ENCODE results near the gene RPL38. TPM values are rescaled to one million over a fixed set of nuclear protein-coding genes. Genes with fewer than 3 reads are reported as not detected.

RPL38 gene
- total and polyA plus RNA-seq, 5 donors from 2014 or later, result 1,316 to 2,253 (median 2,032) TPM

DNA sequence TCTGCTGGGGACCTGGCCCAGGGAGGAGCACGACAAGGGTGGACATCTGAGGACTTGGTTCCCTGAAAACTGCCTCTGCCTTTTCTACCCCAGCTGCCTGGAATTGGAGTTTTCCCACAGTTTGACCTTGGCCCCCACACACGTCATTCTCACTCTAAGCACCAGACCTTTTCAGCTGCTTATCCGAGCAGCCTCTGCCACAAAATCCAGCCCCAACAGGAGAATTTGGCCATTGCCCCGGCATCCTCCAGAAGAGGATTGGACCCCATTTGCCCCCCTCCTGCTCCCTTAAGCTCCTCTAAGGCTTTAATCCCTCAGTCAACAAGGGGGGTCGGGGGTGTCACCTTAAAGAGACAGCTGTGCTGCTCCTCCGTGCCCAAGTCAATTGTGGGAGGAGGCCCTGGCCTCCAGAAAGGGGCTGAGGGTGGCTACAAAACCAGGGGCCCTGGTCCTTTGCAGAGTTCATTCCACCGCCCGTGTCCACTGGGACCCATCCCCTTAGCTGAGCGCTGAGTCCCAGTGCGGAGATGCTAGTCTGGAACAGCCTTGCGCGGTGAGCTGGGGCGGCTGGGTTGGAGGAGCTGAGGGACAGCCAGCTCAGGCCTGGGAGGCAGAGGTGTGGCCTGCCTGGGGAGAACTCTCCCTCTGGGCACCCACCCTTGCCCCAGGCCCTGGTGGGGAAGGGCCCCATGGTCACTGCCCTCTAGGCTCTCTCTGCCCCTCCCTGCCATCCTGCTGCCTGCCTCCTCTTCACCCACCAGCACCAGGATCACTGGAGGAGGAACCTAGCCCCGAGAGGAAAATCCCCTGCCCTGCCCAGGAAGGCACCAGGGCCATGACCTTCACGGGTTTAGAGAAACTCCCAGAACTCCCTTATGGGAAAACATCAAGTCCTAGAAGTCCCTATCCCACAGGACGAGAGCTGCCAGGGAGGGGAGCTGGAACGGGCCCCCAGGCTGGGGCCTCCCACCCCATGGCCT lies 28.7 kb downstream of the RPL38 start:
- no peak overlapping the region for H3K4me3 ChIP-seq (ENCODE audit: low read depth, low read length)
- Mint-ChIP-seq H3K4me1 (peaks cover 0 to 12% (median 3%) of the 10 kb centered on the region in 4 donors), H3K36me3 (peaks cover 40% of the 10 kb centered on the region), H3K27me3 (no peaks in the 10 kb centered on the region), H3K4me3 (no peak overlapping the region), H3K27ac (no peak overlapping the region), H3K9me3 (peaks cover 0 to 1% (median 0%) of the 10 kb centered on the region in 7 donors)
- no peaks in the 10 kb centered on the region for H3K4me1 ChIP-seq (ENCODE audit: control insufficient read depth, insufficient read depth, low read length, poor library complexity, severe bottlenecking)
- no peaks in the 10 kb centered on the region for H3K27me3 ChIP-seq (ENCODE audit: control insufficient read depth, insufficient read depth, low read length)
- DNase-seq (no peak), ATAC-seq (ENCODE audit: low read depth in 2 of 2) (no peak)
- no peaks in the 10 kb centered on the region for H3K9me3 ChIP-seq (ENCODE audit: control insufficient read depth in 2 of 2, low read length in 2 of 2)
- H3K36me3 ChIP-seq (ENCODE audit: control insufficient read depth, insufficient read depth, low read length), result peaks cover 31% of the 10 kb centered on the region
- no peak overlapping the region for H3K27ac ChIP-seq (ENCODE audit: insufficient read depth, low read length, poor library complexity, severe bottlenecking)

DNA sequence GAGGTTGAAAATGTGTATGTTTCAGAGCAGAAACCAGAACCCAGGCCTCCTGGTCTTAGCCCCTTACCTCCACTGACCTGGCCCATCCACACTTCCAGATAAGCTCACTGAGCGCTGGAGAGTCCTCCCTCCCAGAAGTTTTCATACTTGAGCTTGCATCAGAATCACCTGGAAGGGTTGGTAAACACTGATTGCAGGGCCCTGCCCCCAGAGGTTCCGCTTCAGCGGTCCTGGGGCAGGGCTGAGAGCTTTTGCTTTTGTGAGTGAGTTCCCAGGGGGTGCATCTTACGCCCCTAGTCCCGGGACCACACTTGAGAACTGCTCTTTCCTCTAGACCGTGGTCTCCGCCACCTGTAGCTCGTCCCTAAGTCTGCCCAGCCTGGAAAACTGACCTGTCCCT lies 30.5 kb downstream of the RPL38 start:
- H3K9me3 ChIP-seq (ENCODE audit: control insufficient read depth in 2 of 2, low read length in 2 of 2), result no peaks in the 10 kb centered on the region
- no peaks in the 10 kb centered on the region for H3K27me3 Mint-ChIP-seq
- H3K36me3 ChIP-seq (ENCODE audit: control insufficient read depth, insufficient read depth, low read length), result peaks cover 34% of the 10 kb centered on the region
- H3K4me1 Mint-ChIP-seq, result peaks cover 0 to 8% (median 2%) of the 10 kb centered on the region in 4 donors
- H3K27ac Mint-ChIP-seq, result peak overlapping the region in 1 of 3 donors; percentile 76
- ATAC-seq (ENCODE audit: low read depth in 2 of 2) (no peak), DNase-seq (no peak)
- H3K9me3 Mint-ChIP-seq, result no peaks in the 10 kb centered on the region
- H3K4me3 Mint-ChIP-seq, result no peak overlapping the region
- no peak overlapping the region for H3K27ac ChIP-seq (ENCODE audit: insufficient read depth, low read length, poor library complexity, severe bottlenecking)
- H3K4me3 ChIP-seq (ENCODE audit: low read depth, low read length), result no peak overlapping the region
- H3K4me1 ChIP-seq (ENCODE audit: control insufficient read depth, insufficient read depth, low read length, poor library complexity, severe bottlenecking), result no peaks in the 10 kb centered on the region
- H3K36me3 Mint-ChIP-seq, result peaks cover 27% of the 10 kb centered on the region
- no peaks in the 10 kb centered on the region for H3K27me3 ChIP-seq (ENCODE audit: control insufficient read depth, insufficient read depth, low read length)

- no peak for ATAC-seq (ENCODE audit: low read depth in 2 of 2)
- Histone ChIP-seq H3K27ac (ENCODE audit: insufficient read depth, low read length, poor library complexity, severe bottlenecking) (no peak overlapping the region), H3K4me3 (ENCODE audit: low read depth, low read length) (no peak overlapping the region), H3K27me3 (ENCODE audit: control insufficient read depth, insufficient read depth, low read length) (no peaks in the 10 kb centered on the region), H3K36me3 (ENCODE audit: control insufficient read depth, insufficient read depth, low read length) (peaks cover 36% of the 10 kb centered on the region), H3K9me3 (ENCODE audit: control insufficient read depth in 2 of 2, low read length in 2 of 2) (no peaks in the 10 kb centered on the region), H3K4me1 (ENCODE audit: control insufficient read depth, insufficient read depth, low read length, poor library complexity, severe bottlenecking) (no peaks in the 10 kb centered on the region)
- no peaks in the 10 kb centered on the region for H3K9me3 Mint-ChIP-seq
- no peak for DNase-seq
- H3K4me3 Mint-ChIP-seq, result no peak overlapping the region
- H3K27ac Mint-ChIP-seq, result peak overlapping the region; percentile 20 to 76 (median 44)
- H3K36me3 Mint-ChIP-seq, result peaks cover 26% of the 10 kb centered on the region
- H3K4me1 Mint-ChIP-seq, result peaks cover 0 to 8% (median 2%) of the 10 kb centered on the region in 4 donors
- no peaks in the 10 kb centered on the region for H3K27me3 Mint-ChIP-seq
Observed at GRCh38 chr17:74234486-74234885, 31.0 kb downstream of the RPL38 start.

GRCh38 chr17:74235040-74235581 lies 31.6 kb downstream of the RPL38 start:
- Histone ChIP-seq H3K27me3 (ENCODE audit: control insufficient read depth, insufficient read depth, low read length) (no peaks in the 10 kb centered on the region), H3K4me3 (ENCODE audit: low read depth, low read length) (no peak overlapping the region), H3K27ac (ENCODE audit: insufficient read depth, low read length, poor library complexity, severe bottlenecking) (no peak overlapping the region), H3K4me1 (ENCODE audit: control insufficient read depth, insufficient read depth, low read length, poor library complexity, severe bottlenecking) (no peaks in the 10 kb centered on the region), H3K36me3 (ENCODE audit: control insufficient read depth, insufficient read depth, low read length) (peaks cover 37% of the 10 kb centered on the region), H3K9me3 (ENCODE audit: control insufficient read depth in 2 of 2, low read length in 2 of 2) (no peaks in the 10 kb centered on the region)
- Mint-ChIP-seq H3K9me3 (no peaks in the 10 kb centered on the region), H3K4me1 (peaks cover 0 to 8% (median 2%) of the 10 kb centered on the region in 4 donors), H3K27me3 (no peaks in the 10 kb centered on the region), H3K27ac (peak overlapping the region in 2 of 3 donors; percentile 20 to 44), H3K4me3 (no peak overlapping the region), H3K36me3 (peaks cover 30% of the 10 kb centered on the region)
- ATAC-seq (ENCODE audit: low read depth in 2 of 2) (peak in 1 of 2 donors; percentile 29), DNase-seq (no peak)

DNA sequence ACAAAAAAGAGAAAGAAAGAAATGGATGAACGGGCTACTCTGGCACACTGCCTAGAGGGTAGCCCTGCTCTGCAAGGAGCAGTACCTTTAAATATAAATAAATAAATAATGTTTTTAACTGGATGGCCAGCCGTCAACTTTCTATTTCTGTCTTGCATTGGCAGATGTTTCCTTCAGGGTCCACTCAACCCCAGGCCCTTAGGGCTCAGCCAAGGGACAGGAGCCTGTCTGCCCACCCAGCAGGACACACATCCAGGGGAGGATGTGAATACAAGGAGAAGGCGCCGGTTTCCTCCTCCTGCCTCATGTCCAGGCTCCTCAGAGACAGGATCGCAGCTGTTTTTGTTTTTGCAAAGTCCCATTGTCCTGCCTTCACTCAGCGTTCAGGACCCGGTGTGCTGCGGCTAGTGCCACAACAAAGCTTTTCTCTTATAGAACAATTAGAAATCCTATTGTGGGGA lies 32.5 kb downstream of the RPL38 start:
- Mint-ChIP-seq H3K4me1 (peaks cover 0 to 8% (median 2%) of the 10 kb centered on the region in 4 donors), H3K27me3 (no peaks in the 10 kb centered on the region), H3K4me3 (no peak overlapping the region), H3K9me3 (no peaks in the 10 kb centered on the region), H3K36me3 (peaks cover 27% of the 10 kb centered on the region), H3K27ac (no peak overlapping the region)
- peaks cover 29% of the 10 kb centered on the region for H3K36me3 ChIP-seq (ENCODE audit: control insufficient read depth, insufficient read depth, low read length)
- no peaks in the 10 kb centered on the region for H3K27me3 ChIP-seq (ENCODE audit: control insufficient read depth, insufficient read depth, low read length)
- H3K9me3 ChIP-seq (ENCODE audit: control insufficient read depth in 2 of 2, low read length in 2 of 2), result no peaks in the 10 kb centered on the region
- H3K27ac ChIP-seq (ENCODE audit: insufficient read depth, low read length, poor library complexity, severe bottlenecking), result no peak overlapping the region
- H3K4me1 ChIP-seq (ENCODE audit: control insufficient read depth, insufficient read depth, low read length, poor library complexity, severe bottlenecking), result no peaks in the 10 kb centered on the region
- no peak overlapping the region for H3K4me3 ChIP-seq (ENCODE audit: low read depth, low read length)
- DNase-seq (no peak), ATAC-seq (ENCODE audit: low read depth in 2 of 2) (no peak)

DNA sequence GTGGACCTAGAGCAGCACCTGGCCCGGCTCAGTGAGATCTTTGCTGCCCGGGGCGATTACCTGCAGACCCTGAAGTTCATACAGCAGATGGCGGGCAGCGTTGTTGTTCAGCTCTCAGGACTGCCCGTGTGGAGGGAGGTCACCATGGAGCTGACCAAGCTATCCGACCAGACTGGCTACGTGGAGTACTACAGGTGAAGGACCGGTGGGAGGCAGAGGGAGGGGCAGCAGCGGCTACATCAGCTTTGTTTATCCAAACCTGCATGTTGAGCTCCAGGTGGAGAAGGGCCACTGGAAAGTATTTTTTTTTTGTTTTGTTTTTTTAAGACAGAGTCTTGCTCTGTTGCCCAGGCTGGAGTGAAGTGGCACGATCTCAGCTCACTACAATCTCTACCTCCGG lies 33.8 kb downstream of the RPL38 start:
- Mint-ChIP-seq H3K27ac (no peak overlapping the region), H3K4me1 (peaks cover 0 to 8% (median 2%) of the 10 kb centered on the region in 4 donors), H3K9me3 (no peaks in the 10 kb centered on the region), H3K36me3 (peaks cover 21% of the 10 kb centered on the region), H3K4me3 (no peak overlapping the region), H3K27me3 (no peaks in the 10 kb centered on the region)
- peaks cover 22% of the 10 kb centered on the region for H3K36me3 ChIP-seq (ENCODE audit: control insufficient read depth, insufficient read depth, low read length)
- no peaks in the 10 kb centered on the region for H3K4me1 ChIP-seq (ENCODE audit: control insufficient read depth, insufficient read depth, low read length, poor library complexity, severe bottlenecking)
- no peaks in the 10 kb centered on the region for H3K27me3 ChIP-seq (ENCODE audit: control insufficient read depth, insufficient read depth, low read length)
- no peak for ATAC-seq (ENCODE audit: low read depth in 2 of 2)
- DNase-seq, result no peak
- no peak overlapping the region for H3K4me3 ChIP-seq (ENCODE audit: low read depth, low read length)
- H3K9me3 ChIP-seq (ENCODE audit: control insufficient read depth in 2 of 2, low read length in 2 of 2), result no peaks in the 10 kb centered on the region
- H3K27ac ChIP-seq (ENCODE audit: insufficient read depth, low read length, poor library complexity, severe bottlenecking), result no peak overlapping the region

DNA sequence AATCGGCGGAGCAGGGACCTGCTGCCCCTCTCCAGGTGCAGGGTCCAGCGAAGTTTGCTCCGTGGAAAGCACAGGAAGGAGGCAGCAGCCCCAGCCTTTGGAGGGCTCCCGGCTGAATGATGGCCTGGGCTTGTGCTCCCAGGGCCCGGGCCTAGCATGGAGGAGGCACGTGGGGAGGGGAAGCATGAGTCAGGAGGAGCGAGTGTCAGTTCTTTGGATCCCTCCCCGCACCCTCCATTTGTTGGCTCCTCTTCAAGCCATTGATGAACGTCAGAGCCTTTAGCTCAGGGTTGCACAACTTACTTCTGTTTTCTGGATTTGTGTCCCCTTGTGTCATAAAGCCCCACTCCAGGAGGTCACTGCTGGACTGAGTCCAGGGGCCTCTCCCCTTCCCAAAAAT lies 35.7 kb downstream of the RPL38 start:
- no peaks in the 10 kb centered on the region for H3K9me3 Mint-ChIP-seq
- H3K27ac Mint-ChIP-seq, result peak overlapping the region in 1 of 3 donors; percentile 25
- H3K27me3 ChIP-seq (ENCODE audit: control insufficient read depth, insufficient read depth, low read length), result no peaks in the 10 kb centered on the region
- H3K4me1 Mint-ChIP-seq, result peaks cover 0 to 2% (median 0%) of the 10 kb centered on the region in 4 donors
- DNase-seq (no peak), ATAC-seq (ENCODE audit: low read depth in 2 of 2) (no peak)
- no peak overlapping the region for H3K27ac ChIP-seq (ENCODE audit: insufficient read depth, low read length, poor library complexity, severe bottlenecking)
- no peaks in the 10 kb centered on the region for H3K9me3 ChIP-seq (ENCODE audit: control insufficient read depth in 2 of 2, low read length in 2 of 2)
- H3K4me3 Mint-ChIP-seq, result no peak overlapping the region
- no peak overlapping the region for H3K4me3 ChIP-seq (ENCODE audit: low read depth, low read length)
- no peaks in the 10 kb centered on the region for H3K27me3 Mint-ChIP-seq
- no peaks in the 10 kb centered on the region for H3K4me1 ChIP-seq (ENCODE audit: control insufficient read depth, insufficient read depth, low read length, poor library complexity, severe bottlenecking)
- peaks cover 16% of the 10 kb centered on the region for H3K36me3 Mint-ChIP-seq
- H3K36me3 ChIP-seq (ENCODE audit: control insufficient read depth, insufficient read depth, low read length), result peaks cover 22% of the 10 kb centered on the region

Measured in CD4-positive, CD25-positive, alpha-beta regulatory T cell (primary cell).